GM19193 (cell line): ENCODE data around the gene BCS1L.

Experiments
- POLR2A ChIP-seq: IDR thresholded peaks from 4 replicates; pipeline ENCODE4 v1.6.1; 2011; ENCODE audit not compliant: insufficient read depth, insufficient read length; ENCODE audit errors: extremely low read depth

Gene BCS1L

GRCh38 chr2:218659258-218659987, at the start of gene BCS1L, which contains the start of gene ZNF142:
Gene BCS1L (plus strand): TSS chr2:218659683. CDS start chr2:218660988, 1,305 bp downstream.
Gene ZNF142 (minus strand): TSS chr2:218659623. CDS start chr2:218656429, 3,194 bp downstream.
- TF ChIP-seq POLR2A: peak; percentile 80

GRCh38 chr2:218615868-218616315, 43.6 kb upstream of the BCS1L start:
- no peak for TF ChIP-seq POLR2A

- TF ChIP-seq POLR2A: no peak
These were observed 41.2 kb upstream of the BCS1L start for GRCh38 chr2:218618102-218618860.

GRCh38 chr2:218621007-218621406, 38.5 kb upstream of the BCS1L start:
- no peak for TF ChIP-seq POLR2A

GRCh38 chr2:218622606-218623365, 36.7 kb upstream of the BCS1L start:
- no peak for TF ChIP-seq POLR2A

GRCh38 chr2:218623366-218623705, 36.1 kb upstream of the BCS1L start:
- no peak for TF ChIP-seq POLR2A

- no peak for TF ChIP-seq POLR2A
These were observed 33.1 kb upstream of the BCS1L start for GRCh38 chr2:218626369-218626768.

- no peak for TF ChIP-seq POLR2A
These were observed 31.5 kb upstream of the BCS1L start for GRCh38 chr2:218627939-218628338.

- TF ChIP-seq POLR2A: no peak
These were observed 27.6 kb upstream of the BCS1L start for GRCh38 chr2:218631837-218632236.

- TF ChIP-seq POLR2A: no peak
These were observed 23.8 kb upstream of the BCS1L start for GRCh38 chr2:218635719-218636118.

- TF ChIP-seq POLR2A: no peak
These were observed 21.1 kb upstream of the BCS1L start for GRCh38 chr2:218638372-218638771.

GRCh38 chr2:218642121-218642656, 17.3 kb upstream of the BCS1L start:
- no peak for TF ChIP-seq POLR2A

GRCh38 chr2:218642786-218643185, 16.7 kb upstream of the BCS1L start:
- TF ChIP-seq POLR2A: no peak

- TF ChIP-seq POLR2A: no peak
These were observed 15.7 kb upstream of the BCS1L start for GRCh38 chr2:218643751-218644310.

GRCh38 chr2:218644721-218645120, 14.8 kb upstream of the BCS1L start:
- no peak for TF ChIP-seq POLR2A

GRCh38 chr2:218645126-218645525, 14.4 kb upstream of the BCS1L start:
- no peak for TF ChIP-seq POLR2A
